Measurements from ENCODE around the gene MTMR12.
"Not testable (repeated sequence)": the region's sequence is repeated elsewhere in the genome, so short reads cannot be mapped to it uniquely, and the experiment has no call there.

The MTMR12 gene

GRCh38 chr5:32233696-32234447 is 78.9 kb downstream of the MTMR12 start:
- in situ Hi-C loops (cut with MboI; ENCODE audit: low sequenced_read_pairs) = no loop called here

- in situ Hi-C loops (cut with MboI; ENCODE audit: low sequenced_read_pairs) = no loop called here
Measured at GRCh38 chr5:32233220-32233695, 79.5 kb downstream of the MTMR12 start.

- in situ Hi-C loops (cut with MboI; ENCODE audit: low sequenced_read_pairs) = no loop called here
Measured at GRCh38 chr5:32232441-32233219, 80.1 kb downstream of the MTMR12 start.

GRCh38 chr5:32231929-32232328 is 80.8 kb downstream of the MTMR12 start:
- in situ Hi-C loops (cut with MboI; ENCODE audit: low sequenced_read_pairs) = no loop called here

GRCh38 chr5:32231241-32231640 is 81.5 kb downstream of the MTMR12 start:
- in situ Hi-C loops (cut with MboI; ENCODE audit: low sequenced_read_pairs) = no loop called here

- in situ Hi-C loops (cut with MboI; ENCODE audit: low sequenced_read_pairs) = no loop called here
Measured at GRCh38 chr5:32230356-32231099, 82.2 kb downstream of the MTMR12 start.

- in situ Hi-C loops (cut with MboI; ENCODE audit: low sequenced_read_pairs) = no loop called here
Measured at GRCh38 chr5:32229586-32229985, 83.2 kb downstream of the MTMR12 start.

GRCh38 chr5:32228816-32229215 is 83.9 kb downstream of the MTMR12 start:
- in situ Hi-C loops (cut with MboI; ENCODE audit: low sequenced_read_pairs) = no loop called here

GRCh38 chr5:32225445-32225844 is 87.3 kb downstream of the MTMR12 start:
- in situ Hi-C loops (cut with MboI; ENCODE audit: low sequenced_read_pairs) = no loop called here

- in situ Hi-C loops (cut with MboI; ENCODE audit: low sequenced_read_pairs) = no loop called here
Measured at GRCh38 chr5:32223972-32224609, 88.6 kb downstream of the MTMR12 start.

- in situ Hi-C loops (cut with MboI; ENCODE audit: low sequenced_read_pairs) = no loop called here
Measured at GRCh38 chr5:32222723-32223470, 89.8 kb downstream of the MTMR12 start.

- in situ Hi-C loops (cut with MboI; ENCODE audit: low sequenced_read_pairs) = no loop called here
Measured at GRCh38 chr5:32217886-32218396, 94.8 kb downstream of the MTMR12 start.

- in situ Hi-C loops (cut with MboI; ENCODE audit: low sequenced_read_pairs) = not testable (repeated sequence)
Measured at GRCh38 chr5:32214344-32214743, 98.4 kb downstream of the MTMR12 start.

GRCh38 chr5:32210151-32210550 is 102.6 kb downstream of the MTMR12 start:
- in situ Hi-C loops (cut with MboI; ENCODE audit: low sequenced_read_pairs) = no loop called here

GRCh38 chr5:32208837-32209236 is 103.9 kb downstream of the MTMR12 start:
- in situ Hi-C loops (cut with MboI; ENCODE audit: low sequenced_read_pairs) = not testable (repeated sequence)

GRCh38 chr5:32207355-32207634 is 105.4 kb downstream of the MTMR12 start:
- in situ Hi-C loops (cut with MboI; ENCODE audit: low sequenced_read_pairs) = no loop called here

GRCh38 chr5:32206509-32207354 is 106.0 kb downstream of the MTMR12 start:
- in situ Hi-C loops (cut with MboI; ENCODE audit: low sequenced_read_pairs) = no loop called here

GRCh38 chr5:32206053-32206452 is 106.7 kb downstream of the MTMR12 start:
- in situ Hi-C loops (cut with MboI; ENCODE audit: low sequenced_read_pairs) = no loop called here

GRCh38 chr5:32202394-32202793 is 110.3 kb downstream of the MTMR12 start:
- in situ Hi-C loops (cut with MboI; ENCODE audit: low sequenced_read_pairs) = no loop called here

Data from HL-60/S4 treated with retinoic acid at 250 ng/mL for 4 days and 3 days (cell line).